ENCODE measurements around the gene CNOT10. TPM values are rescaled to one million over a fixed set of nuclear protein-coding genes. Genes with fewer than 3 reads are reported as not detected.

The CNOT10 gene
- total RNA-seq, 2 experiments from 2014 or later, result 67.5 to 67.7 TPM

DNA sequence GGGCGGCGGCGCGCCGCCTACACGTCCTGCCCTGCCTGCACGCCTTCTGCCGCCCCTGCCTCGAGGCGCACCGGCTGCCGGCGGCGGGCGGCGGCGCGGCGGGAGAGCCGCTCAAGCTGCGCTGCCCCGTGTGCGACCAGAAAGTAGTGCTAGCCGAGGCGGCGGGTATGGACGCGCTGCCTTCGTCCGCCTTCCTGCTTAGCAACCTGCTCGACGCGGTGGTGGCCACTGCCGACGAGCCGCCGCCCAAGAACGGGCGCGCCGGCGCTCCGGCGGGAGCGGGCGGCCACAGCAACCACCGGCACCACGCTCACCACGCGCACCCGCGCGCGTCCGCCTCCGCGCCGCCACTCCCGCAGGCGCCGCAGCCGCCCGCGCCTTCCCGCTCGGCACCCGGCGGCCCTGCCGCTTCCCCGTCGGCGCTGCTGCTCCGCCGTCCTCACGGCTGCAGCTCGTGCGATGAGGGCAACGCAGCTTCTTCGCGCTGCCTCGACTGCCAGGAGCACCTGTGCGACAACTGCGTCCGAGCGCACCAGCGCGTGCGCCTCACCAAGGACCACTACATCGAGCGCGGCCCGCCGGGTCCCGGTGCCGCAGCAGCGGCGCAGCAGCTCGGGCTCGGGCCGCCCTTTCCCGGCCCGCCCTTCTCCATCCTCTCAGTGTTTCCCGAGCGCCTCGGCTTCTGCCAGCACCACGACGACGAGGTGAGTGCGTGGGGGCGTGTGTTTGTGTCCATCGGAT lies 133.4 kb downstream of the CNOT10 start:
- H3K36me3 Mint-ChIP-seq (ENCODE audit: low read depth), result no peaks in the 10 kb centered on the region
- no peak overlapping the region for H3K27ac Mint-ChIP-seq
- peak overlapping the region; percentile 52 for H3K4me3 Mint-ChIP-seq
- H3K9me3 Mint-ChIP-seq, result no peaks in the 10 kb centered on the region
- no peak for DNase-seq
- peaks cover 73% of the 10 kb centered on the region for H3K27me3 Mint-ChIP-seq
- H3K4me1 Mint-ChIP-seq, result peaks cover 32% of the 10 kb centered on the region
- POLR2A ChIA-PET, result no interaction called here
- CTCF ChIA-PET, result interaction anchor here (0.6 kb wide), 1 partner anchor 11 kb away, joined by 4 read pairs; no protein-coding TSS in a partner anchor

DNA sequence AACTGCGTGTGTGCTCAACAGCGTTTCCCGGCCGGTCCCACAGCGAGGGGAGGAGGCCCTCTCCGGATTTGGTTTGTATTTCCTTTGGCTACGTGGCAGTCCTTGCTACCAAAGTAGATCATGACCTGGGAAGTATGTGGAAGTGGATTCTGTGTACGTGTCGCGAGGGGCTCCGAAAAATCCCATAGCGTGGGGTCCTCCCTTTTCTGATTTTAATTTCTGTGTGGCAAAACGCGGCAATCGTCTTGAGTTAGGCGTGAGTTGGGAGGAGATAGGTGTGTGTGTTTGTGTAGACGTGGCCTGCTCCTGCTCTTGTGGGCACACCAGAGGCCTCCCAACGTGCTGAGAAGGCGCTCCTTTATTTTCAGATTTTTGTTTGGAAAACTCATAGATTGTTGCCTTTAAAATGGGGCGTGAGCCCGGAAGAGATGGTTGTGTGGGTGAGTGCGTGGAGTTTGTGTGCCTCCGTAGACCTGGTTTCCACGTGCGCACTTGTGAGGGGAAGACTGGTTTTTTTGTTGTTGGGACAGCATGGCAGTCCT lies 134.1 kb downstream of the CNOT10 start:
- ChIA-PET POLR2A (no interaction called here), CTCF (no interaction called here)
- H3K9me3 Mint-ChIP-seq, result no peaks in the 10 kb centered on the region
- H3K27me3 Mint-ChIP-seq, result peaks cover 73% of the 10 kb centered on the region
- peaks cover 32% of the 10 kb centered on the region for H3K4me1 Mint-ChIP-seq
- H3K36me3 Mint-ChIP-seq (ENCODE audit: low read depth), result no peaks in the 10 kb centered on the region
- no peak overlapping the region for H3K27ac Mint-ChIP-seq
- DNase-seq, result no peak
- H3K4me3 Mint-ChIP-seq, result peak overlapping the region; percentile 52

DNA sequence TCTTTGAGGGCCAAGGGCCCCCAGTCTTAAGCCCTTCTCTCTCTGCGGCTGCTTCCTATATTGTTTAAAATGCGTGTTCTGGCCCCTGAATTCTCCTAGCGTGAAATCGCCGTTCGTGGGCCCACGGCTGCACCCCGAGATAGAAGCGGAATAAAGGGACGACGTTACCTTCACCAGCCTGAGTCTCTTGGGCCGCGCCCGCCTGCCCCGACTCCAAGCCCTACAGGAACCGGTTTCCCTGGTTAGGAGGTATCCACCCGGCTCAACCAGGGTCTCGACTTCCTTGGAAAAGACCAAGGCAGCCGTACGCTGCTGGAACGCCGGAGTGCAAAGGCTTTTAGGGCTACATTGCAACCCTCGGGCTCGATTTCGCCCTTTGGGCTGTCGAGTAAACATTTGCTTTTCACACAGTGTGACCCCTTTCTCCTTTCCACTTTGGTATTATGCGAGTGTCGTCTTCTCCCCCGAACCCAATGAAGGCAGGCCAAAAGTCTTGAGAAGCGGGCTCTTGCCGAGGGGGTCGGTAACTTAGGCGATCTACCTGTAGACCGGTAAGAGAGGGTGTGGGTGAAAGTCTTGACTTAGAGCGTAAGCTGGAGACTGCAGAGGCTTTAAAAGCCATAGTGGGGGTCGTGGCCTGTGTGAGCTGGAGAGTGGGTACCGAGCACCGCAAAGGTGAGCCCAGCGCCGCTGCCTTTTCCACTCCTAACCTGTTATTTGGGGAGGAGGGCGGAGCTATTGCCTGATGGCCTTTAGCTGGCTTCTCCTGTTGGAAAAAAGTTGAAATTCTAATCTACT lies 134.8 kb downstream of the CNOT10 start:
- CTCF ChIA-PET, result interaction anchor here (1.5 kb wide), 1 partner anchor 10 kb away, joined by 3 read pairs; no protein-coding TSS in a partner anchor
- no peaks in the 10 kb centered on the region for H3K9me3 Mint-ChIP-seq
- H3K27me3 Mint-ChIP-seq, result peaks cover 66% of the 10 kb centered on the region
- peaks cover 27% of the 10 kb centered on the region for H3K4me1 Mint-ChIP-seq
- DNase-seq, result no peak
- no peaks in the 10 kb centered on the region for H3K36me3 Mint-ChIP-seq (ENCODE audit: low read depth)
- H3K27ac Mint-ChIP-seq, result no peak overlapping the region
- POLR2A ChIA-PET, result no interaction called here
- no peak overlapping the region for H3K4me3 Mint-ChIP-seq

DNA sequence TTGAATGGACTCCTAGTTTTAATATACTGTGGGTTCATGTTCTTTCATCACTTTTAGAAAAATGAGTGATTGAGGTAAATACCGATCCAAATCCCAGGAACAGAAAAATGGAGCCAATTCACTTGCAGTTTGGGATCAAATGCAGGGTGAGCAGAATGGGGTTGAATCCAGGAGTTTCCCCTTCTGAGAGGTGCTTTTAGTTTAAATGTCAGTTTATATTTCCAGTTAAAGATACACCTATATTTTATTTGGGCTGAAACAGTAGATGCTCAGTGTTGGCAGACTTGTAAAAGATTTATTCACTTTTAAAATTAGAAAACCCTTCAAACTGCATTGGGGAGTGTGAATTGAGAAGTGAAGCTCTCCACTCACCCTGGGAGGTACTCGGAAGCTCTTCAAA lies 135.4 kb downstream of the CNOT10 start:
- POLR2A ChIA-PET, result no interaction called here
- H3K27me3 Mint-ChIP-seq, result peaks cover 62% of the 10 kb centered on the region
- H3K4me3 Mint-ChIP-seq, result no peak overlapping the region
- H3K27ac Mint-ChIP-seq, result no peak overlapping the region
- no peak for DNase-seq
- CTCF ChIA-PET, result interaction anchor here (1.5 kb wide), 1 partner anchor 10 kb away, joined by 3 read pairs; no protein-coding TSS in a partner anchor
- no peaks in the 10 kb centered on the region for H3K36me3 Mint-ChIP-seq (ENCODE audit: low read depth)
- no peaks in the 10 kb centered on the region for H3K9me3 Mint-ChIP-seq
- H3K4me1 Mint-ChIP-seq, result peaks cover 24% of the 10 kb centered on the region

DNA sequence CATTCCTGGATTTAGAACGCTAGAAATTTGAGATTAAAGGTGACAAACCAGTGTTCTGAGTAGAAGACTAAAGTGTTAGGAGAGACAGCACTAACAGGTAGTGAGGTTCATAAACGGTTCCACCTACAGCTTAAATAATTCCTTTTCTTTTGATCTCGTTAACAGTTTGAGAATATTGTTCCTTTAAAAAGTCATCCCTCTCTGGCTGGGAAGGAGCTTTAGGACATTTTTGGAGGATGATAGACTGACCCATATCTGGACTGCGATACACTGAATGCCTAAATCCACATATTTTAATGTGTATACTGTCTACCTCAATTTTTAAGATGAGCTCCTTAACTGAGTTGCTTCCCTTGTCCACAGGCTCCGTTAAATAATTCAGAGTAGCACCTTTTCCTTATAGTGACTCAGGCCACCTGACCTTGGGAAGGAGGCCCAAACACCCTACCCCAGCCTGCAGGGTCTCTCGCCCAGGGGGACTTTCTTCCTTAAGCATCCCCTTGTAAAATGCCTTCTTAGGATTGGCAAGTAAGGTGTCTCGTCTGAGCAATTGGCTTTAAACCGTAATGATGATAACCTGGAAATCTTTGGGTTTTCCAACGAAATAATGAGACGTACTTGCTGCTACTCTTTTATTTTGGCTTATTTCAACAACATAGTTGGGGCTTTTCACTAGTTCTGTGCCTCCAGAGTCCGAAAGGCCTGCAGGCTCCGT lies 136.1 kb downstream of the CNOT10 start:
- peaks cover 18% of the 10 kb centered on the region for H3K4me1 Mint-ChIP-seq
- no peak overlapping the region for H3K27ac Mint-ChIP-seq
- POLR2A ChIA-PET, result interaction anchor here (0.6 kb wide), 1 partner anchor 769 kb away, joined by 3 read pairs; no protein-coding TSS in a partner anchor
- no peak for DNase-seq
- H3K9me3 Mint-ChIP-seq, result no peaks in the 10 kb centered on the region
- H3K36me3 Mint-ChIP-seq (ENCODE audit: low read depth), result no peaks in the 10 kb centered on the region
- CTCF ChIA-PET, result interaction anchor here (0.6 to 1.5 kb wide), 2 partner anchors 9 to 31 kb away, joined by 3 read pairs; no protein-coding TSS in a partner anchor
- peaks cover 56% of the 10 kb centered on the region for H3K27me3 Mint-ChIP-seq
- H3K4me3 Mint-ChIP-seq, result no peak overlapping the region

DNA sequence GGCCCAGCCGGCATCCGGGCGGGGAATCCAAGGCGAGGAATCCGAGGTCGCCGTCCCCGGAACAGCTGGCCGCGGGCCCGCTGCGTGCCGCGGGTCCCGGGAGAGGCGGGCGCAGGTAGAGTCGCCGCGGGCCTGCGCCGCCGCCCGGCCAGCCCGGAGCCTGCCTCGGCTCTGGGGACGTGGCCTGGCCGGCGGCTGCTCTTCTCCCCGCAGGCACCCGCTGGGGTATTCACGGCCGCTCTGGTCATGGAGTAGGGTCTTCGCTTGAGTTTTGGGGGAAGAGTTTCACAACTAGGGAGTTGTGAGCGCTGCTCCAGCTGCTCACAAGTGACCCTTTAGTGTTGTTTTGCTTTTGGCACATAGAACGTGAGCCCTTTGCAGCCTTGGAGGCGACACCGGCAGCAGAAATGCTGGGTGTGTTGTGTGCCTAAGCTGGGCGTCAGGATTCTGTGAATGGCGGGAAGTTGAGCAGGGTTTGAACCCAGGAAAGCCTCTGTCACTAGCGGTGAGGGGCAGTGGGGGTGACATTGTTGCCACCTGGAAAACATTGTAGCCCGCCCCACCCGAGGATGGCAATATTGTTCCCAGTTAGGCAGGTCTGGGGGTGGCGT lies 136.8 kb downstream of the CNOT10 start:
- peaks cover 53% of the 10 kb centered on the region for H3K27me3 Mint-ChIP-seq
- no peak overlapping the region for H3K27ac Mint-ChIP-seq
- H3K36me3 Mint-ChIP-seq (ENCODE audit: low read depth), result no peaks in the 10 kb centered on the region
- no peaks in the 10 kb centered on the region for H3K9me3 Mint-ChIP-seq
- peaks cover 15% of the 10 kb centered on the region for H3K4me1 Mint-ChIP-seq
- no peak for DNase-seq
- no peak overlapping the region for H3K4me3 Mint-ChIP-seq
- ChIA-PET POLR2A (interaction anchor here (0.6 kb wide), 1 partner anchor 770 kb away, joined by 3 read pairs; no protein-coding TSS in a partner anchor), CTCF (interaction anchor here (1.5 kb wide), 1 partner anchor 8 kb away, joined by 3 read pairs; no protein-coding TSS in a partner anchor)

DNA sequence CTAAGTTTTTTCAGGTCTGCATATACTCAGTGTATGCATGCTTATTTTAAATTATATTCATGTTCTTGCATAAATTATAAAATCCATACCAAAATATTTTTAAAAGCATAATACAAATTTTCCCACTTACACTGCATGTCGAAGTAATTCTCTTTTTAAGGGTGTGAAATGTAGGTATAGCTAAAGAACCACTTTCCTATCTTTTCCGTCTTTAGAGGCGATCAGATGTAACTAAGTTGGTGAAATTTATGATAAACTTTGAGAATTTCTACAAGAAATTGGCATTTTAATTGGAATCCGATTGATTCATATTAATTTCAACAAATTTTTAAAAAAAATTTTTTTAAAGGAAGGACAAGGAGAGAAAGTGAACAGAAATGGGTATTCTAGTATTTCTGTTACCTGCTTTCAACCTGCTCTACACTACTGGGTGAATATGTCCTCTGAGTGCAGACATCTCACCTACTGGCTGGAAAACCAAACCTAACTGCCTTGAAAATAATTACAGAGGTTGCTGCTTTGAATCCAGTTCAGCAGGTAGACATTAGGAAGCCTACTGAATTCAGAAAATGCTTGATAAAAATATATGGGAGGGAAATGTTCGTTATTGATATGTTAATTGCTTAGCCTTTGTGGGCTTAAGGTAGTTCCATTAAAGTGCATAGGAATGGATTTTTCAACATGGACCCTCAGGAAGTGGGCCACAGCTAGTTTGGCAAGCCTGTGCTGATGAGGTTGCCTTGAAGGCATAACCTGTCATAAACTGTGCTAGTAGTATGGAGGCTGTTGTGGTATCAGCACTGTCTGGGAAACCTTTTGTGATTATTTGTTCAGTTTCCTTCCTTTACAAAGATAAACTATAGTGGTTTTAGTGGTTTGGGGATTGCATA lies 137.9 kb downstream of the CNOT10 start:
- DNase-seq, result no peak
- Mint-ChIP-seq H3K36me3 (ENCODE audit: low read depth) (no peaks in the 10 kb centered on the region), H3K27me3 (peaks cover 49% of the 10 kb centered on the region), H3K27ac (no peak overlapping the region), H3K4me3 (no peak overlapping the region), H3K9me3 (no peaks in the 10 kb centered on the region), H3K4me1 (peaks cover 8% of the 10 kb centered on the region)
- POLR2A ChIA-PET, result no interaction called here
- CTCF ChIA-PET, result no interaction called here

Other genes with a start within 250 kb of the CNOT10 start
- gene CMTM6, start 182.3 kb upstream of the CNOT10 start, total RNA-seq, result 10 to 100 TPM; 55.2 to 57.1 TPM
- gene DYNC1LI1, start 114.3 kb upstream of the CNOT10 start, total RNA-seq, result 10 to 100 TPM; 26.9 to 28.3 TPM
- gene TRIM71, start 132.8 kb downstream of the CNOT10 start, total RNA-seq, result not detected